GM23338 (cell line): ENCODE data around the gene LRRC3. TPM values are rescaled to one million over a fixed set of nuclear protein-coding genes. Genes with fewer than 3 reads are reported as not detected.
A peak's percentile ranks its signal among the peaks of the same experiment; 100 is the strongest.

Experiments
- ATAC-seq: fragments of 200-7000 bp; cut with Tn5 transposase; 3 replicates; pipeline ENCODE4 v1.9.1; 2020
- DNase-seq: peaks from one replicate; pipeline ENCODE4 v3.0.0-alpha.2; 2015; ENCODE audit warnings: low spot score
- H2AFZ ChIP-seq: fragments of 200-600 bp; sonication (generic); 2 replicates; pipeline ENCODE4 v1.8.0; 2016; ENCODE audit warnings: antibody characterized with exemption, mild to moderate bottlenecking, moderate library complexity
- H3F3A ChIP-seq: fragments of 200-600 bp; sonication (generic); replicated peaks from 2 replicates; pipeline ENCODE4 v1.8.0; 2017; ENCODE audit warnings: antibody characterized with exemption, mixed run types, low read depth
- H3K27ac ChIP-seq: fragments of 200-600 bp; sonication (generic); 2 replicates; pipeline ENCODE4 v1.6.1; 2016; ENCODE audit warnings: low read depth
- H3K27me3 ChIP-seq: fragments of 200-600 bp; sonication (generic); 2 replicates; pipeline ENCODE4 v1.8.0; 2016; ENCODE audit warnings: mild to moderate bottlenecking, mixed run types, moderate library complexity; ENCODE audit not compliant: insufficient read depth
- H3K36me3 ChIP-seq: fragments of 200-600 bp; sonication (generic); 2 replicates; pipeline ENCODE4 v1.8.0; 2016; ENCODE audit warnings: mild to moderate bottlenecking; ENCODE audit not compliant: insufficient read depth
- H3K4me1 ChIP-seq: fragments of 200-600 bp; sonication (generic); 2 replicates; pipeline ENCODE4 v1.8.0; 2016; ENCODE audit warnings: mild to moderate bottlenecking, moderate library complexity; ENCODE audit not compliant: insufficient read depth
- H3K4me2 ChIP-seq: fragments of 200-600 bp; sonication (generic); 2 replicates; pipeline ENCODE4 v1.7.1; 2017; ENCODE audit warnings: mixed run types
- H3K4me3 ChIP-seq: fragments of 200-600 bp; sonication (generic); 2 replicates; pipeline ENCODE4 v1.6.1; 2016; ENCODE audit warnings: mixed run types
- H3K79me2 ChIP-seq: fragments of 200-600 bp; sonication (generic); replicated peaks from 2 replicates; pipeline ENCODE4 v1.8.0; 2017; ENCODE audit warnings: mild to moderate bottlenecking; ENCODE audit not compliant: insufficient read depth
- H3K9me2 ChIP-seq: fragments of 200-600 bp; sonication (generic); 2 replicates; pipeline ENCODE4 v1.8.0; 2017; ENCODE audit not compliant: insufficient read depth
- H4K20me1 ChIP-seq: fragments of 200-600 bp; sonication (generic); replicated peaks from 2 replicates; pipeline ENCODE4 v1.8.0; 2017; ENCODE audit warnings: mild to moderate bottlenecking; ENCODE audit not compliant: insufficient read depth
- H3K27ac Mint-ChIP-seq: 2 replicates; pipeline ENCODE4 v1.8.0; 2020; ENCODE audit warnings: inconsistent platforms, mild to moderate bottlenecking, moderate library complexity, mixed read lengths
- H3K27me3 Mint-ChIP-seq: 3 replicates; pipeline ENCODE4 v1.8.0; 2022; ENCODE audit warnings: low read depth, mild to moderate bottlenecking, moderate library complexity, mixed read lengths, inconsistent platforms; ENCODE audit not compliant: insufficient read depth, poor library complexity
- H3K36me3 Mint-ChIP-seq: 3 replicates; pipeline ENCODE4 v1.8.0; 2021; ENCODE audit warnings: low read depth, mild to moderate bottlenecking, inconsistent platforms, moderate library complexity, mixed read lengths
- H3K4me1 Mint-ChIP-seq: 3 replicates; pipeline ENCODE4 v1.8.0; 2020; ENCODE audit warnings: mild to moderate bottlenecking, inconsistent platforms, mixed read lengths
- H3K4me3 Mint-ChIP-seq: 3 replicates; pipeline ENCODE4 v1.8.0; 2021; ENCODE audit warnings: moderate library complexity, mild to moderate bottlenecking, inconsistent platforms, mixed read lengths
- H3K9me3 Mint-ChIP-seq: 3 replicates; pipeline ENCODE4 v1.8.0; 2020; ENCODE audit warnings: moderate library complexity, mild to moderate bottlenecking, inconsistent platforms, mixed read lengths
- CREB1 ChIP-seq: fragments of 250-450 bp; sonication (Bioruptor Pico); IDR thresholded peaks from 2 replicates; pipeline ENCODE4 v1.5.0; 2020; ENCODE audit warnings: low read depth, mild to moderate bottlenecking, moderate library complexity
- EZH2 ChIP-seq: fragments of 200-600 bp; sonication (generic); IDR thresholded peaks from one replicate; pipeline ENCODE4 v1.8.0; 2017; ENCODE audit warnings: antibody characterized with exemption, mild to moderate bottlenecking, low read depth; ENCODE audit not compliant: unreplicated experiment
- EZH2phosphoT487 ChIP-seq: fragments of 200-600 bp; sonication (generic); IDR thresholded peaks from one replicate; pipeline ENCODE4 v1.8.1; 2018; ENCODE audit warnings: antibody characterized with exemption; ENCODE audit not compliant: unreplicated experiment
- JUNB ChIP-seq: IDR thresholded peaks from one replicate; pipeline ENCODE4 v1.6.1; 2016; ENCODE audit warnings: antibody characterized with exemption; ENCODE audit not compliant: unreplicated experiment
- NANOG ChIP-seq: IDR thresholded peaks from 2 replicates; pipeline ENCODE4 v1.6.1; 2016; ENCODE audit warnings: antibody characterized with exemption, borderline replicate concordance
- ZNF114 ChIP-seq: fragments of 250-450 bp; sonication (Bioruptor Pico); IDR thresholded peaks from 2 replicates; pipeline ENCODE4 v1.5.0; 2020; ENCODE audit warnings: mild to moderate bottlenecking, moderate library complexity
- ZNF331 ChIP-seq: fragments of 250-450 bp; sonication (Bioruptor Pico); IDR thresholded peaks from 2 replicates; pipeline ENCODE4 v1.5.0; 2020; ENCODE audit warnings: low read depth, mild to moderate bottlenecking, moderate library complexity
- polyA plus RNA-seq: library from polyadenylated mRNA; unstranded; fragments of >200 nt; fragmentation: Nextera tagmentation; extraction: Ambion mirVana; gene quantifications from 2 replicates; pipeline ENCODE4 v1.2.1, GENCODE V29; 2016
- total RNA-seq: library from RNA; depleted of rRNA; stranded (reverse); fragments of >200 nt; shearing (Covaris generic); gene quantifications from 2 replicates; pipeline ENCODE4 v1.2.3, GENCODE V29; 2014
- TF ChIP-seq, protein P1 (sequence below), 2 experiments: fragments of 200-600 bp in 1 of 2; sonication (generic) in 1 of 2; conservative IDR thresholded peaks; 2 replicates each; pipeline versions ENCODE4 v1.5.1 to v1.6.1; 2016 to 2017; ENCODE audit warnings: antibody characterized with exemption in 2 of 2, low read depth in 2 of 2, mild to moderate bottlenecking in 2 of 2, moderate library complexity in 1 of 2
- TF ChIP-seq, protein P2 (sequence below): IDR thresholded peaks from one replicate; pipeline ENCODE4 v1.6.1; 2018; ENCODE audit warnings: antibody characterized with exemption; ENCODE audit not compliant: unreplicated experiment
- TF ChIP-seq, protein P3 (sequence below): IDR thresholded peaks from 2 replicates; pipeline ENCODE4 v1.6.1; 2016; ENCODE audit warnings: antibody characterized with exemption
- TF ChIP-seq, protein P4 (sequence below): fragments of 250-450 bp; sonication (Bioruptor Pico); IDR thresholded peaks from 2 replicates; pipeline ENCODE4 v1.5.0; 2020; ENCODE audit warnings: mild to moderate bottlenecking, moderate library complexity

LRRC3 gene
- total and polyA plus RNA-seq, 2 experiments from 2014 or later: 0.95 to 6.8 TPM

DNA sequence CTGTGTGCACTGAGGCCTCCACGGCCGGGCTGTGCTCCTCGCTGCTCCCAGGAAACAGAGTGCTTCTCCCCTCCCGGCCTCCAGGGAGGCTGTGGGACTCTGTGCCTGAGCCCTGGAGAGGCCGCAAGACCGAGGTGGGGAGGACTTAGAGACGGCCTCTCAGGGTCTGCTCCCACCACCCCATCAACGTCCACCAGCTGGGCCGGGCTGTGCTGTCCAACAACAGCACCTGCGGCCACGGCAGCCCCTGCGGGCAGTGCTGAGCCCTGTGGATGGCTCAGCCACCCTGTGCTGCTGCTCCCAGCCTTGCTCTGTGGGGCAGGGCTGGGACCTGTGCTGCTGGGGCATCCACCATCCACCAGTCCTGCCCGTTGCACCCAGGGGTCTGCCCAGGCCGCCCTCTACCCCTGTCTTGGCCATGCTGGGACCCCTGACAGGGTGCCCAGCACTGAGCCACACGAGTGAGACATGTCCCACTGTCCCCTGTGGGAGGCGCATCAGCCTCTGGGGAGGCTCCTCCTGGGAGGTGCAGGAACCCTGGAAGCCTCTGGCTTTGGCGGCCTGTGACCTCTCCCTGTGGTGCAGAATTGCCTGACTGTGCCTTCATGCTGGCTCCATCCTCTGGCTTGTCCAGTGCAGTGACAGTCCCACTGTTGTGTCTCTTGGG lies 31.2 kb upstream of the LRRC3 start (continued):
- TF ChIP-seq ZNF114 (CRISPR knock-in tag): no peak
- TF ChIP-seq, protein P1, sequence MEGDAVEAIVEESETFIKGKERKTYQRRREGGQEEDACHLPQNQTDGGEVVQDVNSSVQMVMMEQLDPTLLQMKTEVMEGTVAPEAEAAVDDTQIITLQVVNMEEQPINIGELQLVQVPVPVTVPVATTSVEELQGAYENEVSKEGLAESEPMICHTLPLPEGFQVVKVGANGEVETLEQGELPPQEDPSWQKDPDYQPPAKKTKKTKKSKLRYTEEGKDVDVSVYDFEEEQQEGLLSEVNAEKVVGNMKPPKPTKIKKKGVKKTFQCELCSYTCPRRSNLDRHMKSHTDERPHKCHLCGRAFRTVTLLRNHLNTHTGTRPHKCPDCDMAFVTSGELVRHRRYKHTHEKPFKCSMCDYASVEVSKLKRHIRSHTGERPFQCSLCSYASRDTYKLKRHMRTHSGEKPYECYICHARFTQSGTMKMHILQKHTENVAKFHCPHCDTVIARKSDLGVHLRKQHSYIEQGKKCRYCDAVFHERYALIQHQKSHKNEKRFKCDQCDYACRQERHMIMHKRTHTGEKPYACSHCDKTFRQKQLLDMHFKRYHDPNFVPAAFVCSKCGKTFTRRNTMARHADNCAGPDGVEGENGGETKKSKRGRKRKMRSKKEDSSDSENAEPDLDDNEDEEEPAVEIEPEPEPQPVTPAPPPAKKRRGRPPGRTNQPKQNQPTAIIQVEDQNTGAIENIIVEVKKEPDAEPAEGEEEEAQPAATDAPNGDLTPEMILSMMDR (conservative IDR thresholded peaks at IDR 0.05; ENCODE audit: low read depth in 2 of 2): no peak
- TF ChIP-seq, protein P2, sequence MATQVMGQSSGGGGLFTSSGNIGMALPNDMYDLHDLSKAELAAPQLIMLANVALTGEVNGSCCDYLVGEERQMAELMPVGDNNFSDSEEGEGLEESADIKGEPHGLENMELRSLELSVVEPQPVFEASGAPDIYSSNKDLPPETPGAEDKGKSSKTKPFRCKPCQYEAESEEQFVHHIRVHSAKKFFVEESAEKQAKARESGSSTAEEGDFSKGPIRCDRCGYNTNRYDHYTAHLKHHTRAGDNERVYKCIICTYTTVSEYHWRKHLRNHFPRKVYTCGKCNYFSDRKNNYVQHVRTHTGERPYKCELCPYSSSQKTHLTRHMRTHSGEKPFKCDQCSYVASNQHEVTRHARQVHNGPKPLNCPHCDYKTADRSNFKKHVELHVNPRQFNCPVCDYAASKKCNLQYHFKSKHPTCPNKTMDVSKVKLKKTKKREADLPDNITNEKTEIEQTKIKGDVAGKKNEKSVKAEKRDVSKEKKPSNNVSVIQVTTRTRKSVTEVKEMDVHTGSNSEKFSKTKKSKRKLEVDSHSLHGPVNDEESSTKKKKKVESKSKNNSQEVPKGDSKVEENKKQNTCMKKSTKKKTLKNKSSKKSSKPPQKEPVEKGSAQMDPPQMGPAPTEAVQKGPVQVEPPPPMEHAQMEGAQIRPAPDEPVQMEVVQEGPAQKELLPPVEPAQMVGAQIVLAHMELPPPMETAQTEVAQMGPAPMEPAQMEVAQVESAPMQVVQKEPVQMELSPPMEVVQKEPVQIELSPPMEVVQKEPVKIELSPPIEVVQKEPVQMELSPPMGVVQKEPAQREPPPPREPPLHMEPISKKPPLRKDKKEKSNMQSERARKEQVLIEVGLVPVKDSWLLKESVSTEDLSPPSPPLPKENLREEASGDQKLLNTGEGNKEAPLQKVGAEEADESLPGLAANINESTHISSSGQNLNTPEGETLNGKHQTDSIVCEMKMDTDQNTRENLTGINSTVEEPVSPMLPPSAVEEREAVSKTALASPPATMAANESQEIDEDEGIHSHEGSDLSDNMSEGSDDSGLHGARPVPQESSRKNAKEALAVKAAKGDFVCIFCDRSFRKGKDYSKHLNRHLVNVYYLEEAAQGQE: no peak

DNA sequence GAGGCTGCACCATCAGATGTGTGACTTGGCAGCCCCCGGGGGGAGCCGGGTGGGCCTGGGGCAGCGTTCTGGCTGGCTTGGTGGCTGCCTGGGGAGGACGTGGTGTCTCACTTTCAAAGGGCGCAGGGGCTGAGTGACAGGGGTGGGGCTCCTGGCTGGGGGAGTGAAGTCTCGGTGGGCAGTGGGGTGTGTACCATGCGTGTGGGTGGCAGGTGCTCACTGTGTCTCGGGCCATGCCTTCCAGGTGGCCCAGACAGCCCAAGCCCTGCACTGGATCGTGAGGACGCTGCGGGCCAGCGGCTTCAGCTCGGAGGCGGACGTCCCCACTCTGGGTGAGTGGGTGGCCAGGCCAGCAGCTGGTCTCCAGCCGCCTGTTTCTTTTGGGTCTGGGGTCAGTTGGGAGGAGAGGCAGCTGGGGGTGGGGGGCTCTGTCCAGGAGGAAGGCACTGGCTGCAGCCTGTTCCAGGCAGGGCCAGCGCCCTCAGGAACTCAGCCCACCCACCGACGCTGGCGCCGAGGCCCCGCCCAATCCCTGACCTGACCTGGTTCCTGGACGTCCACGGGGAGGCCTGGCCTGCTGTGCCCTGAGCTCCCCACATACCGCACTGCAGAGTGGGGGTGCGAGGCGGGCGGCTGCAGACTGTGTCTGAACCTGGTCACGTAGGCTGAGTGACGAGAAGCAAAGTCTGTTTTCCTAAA lies 30.6 kb upstream of the LRRC3 start:
- no peak for DNase-seq
- TF ChIP-seq EZH2 (no peak), JUNB (no peak), ZNF114 (CRISPR knock-in tag) (no peak), NANOG (no peak), CREB1 (CRISPR knock-in tag) (no peak), ZNF331 (CRISPR knock-in tag) (no peak), EZH2phosphoT487 (no peak)
- TF ChIP-seq, protein P3, sequence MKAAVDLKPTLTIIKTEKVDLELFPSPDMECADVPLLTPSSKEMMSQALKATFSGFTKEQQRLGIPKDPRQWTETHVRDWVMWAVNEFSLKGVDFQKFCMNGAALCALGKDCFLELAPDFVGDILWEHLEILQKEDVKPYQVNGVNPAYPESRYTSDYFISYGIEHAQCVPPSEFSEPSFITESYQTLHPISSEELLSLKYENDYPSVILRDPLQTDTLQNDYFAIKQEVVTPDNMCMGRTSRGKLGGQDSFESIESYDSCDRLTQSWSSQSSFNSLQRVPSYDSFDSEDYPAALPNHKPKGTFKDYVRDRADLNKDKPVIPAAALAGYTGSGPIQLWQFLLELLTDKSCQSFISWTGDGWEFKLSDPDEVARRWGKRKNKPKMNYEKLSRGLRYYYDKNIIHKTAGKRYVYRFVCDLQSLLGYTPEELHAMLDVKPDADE: no peak
- TF ChIP-seq, protein P4, sequence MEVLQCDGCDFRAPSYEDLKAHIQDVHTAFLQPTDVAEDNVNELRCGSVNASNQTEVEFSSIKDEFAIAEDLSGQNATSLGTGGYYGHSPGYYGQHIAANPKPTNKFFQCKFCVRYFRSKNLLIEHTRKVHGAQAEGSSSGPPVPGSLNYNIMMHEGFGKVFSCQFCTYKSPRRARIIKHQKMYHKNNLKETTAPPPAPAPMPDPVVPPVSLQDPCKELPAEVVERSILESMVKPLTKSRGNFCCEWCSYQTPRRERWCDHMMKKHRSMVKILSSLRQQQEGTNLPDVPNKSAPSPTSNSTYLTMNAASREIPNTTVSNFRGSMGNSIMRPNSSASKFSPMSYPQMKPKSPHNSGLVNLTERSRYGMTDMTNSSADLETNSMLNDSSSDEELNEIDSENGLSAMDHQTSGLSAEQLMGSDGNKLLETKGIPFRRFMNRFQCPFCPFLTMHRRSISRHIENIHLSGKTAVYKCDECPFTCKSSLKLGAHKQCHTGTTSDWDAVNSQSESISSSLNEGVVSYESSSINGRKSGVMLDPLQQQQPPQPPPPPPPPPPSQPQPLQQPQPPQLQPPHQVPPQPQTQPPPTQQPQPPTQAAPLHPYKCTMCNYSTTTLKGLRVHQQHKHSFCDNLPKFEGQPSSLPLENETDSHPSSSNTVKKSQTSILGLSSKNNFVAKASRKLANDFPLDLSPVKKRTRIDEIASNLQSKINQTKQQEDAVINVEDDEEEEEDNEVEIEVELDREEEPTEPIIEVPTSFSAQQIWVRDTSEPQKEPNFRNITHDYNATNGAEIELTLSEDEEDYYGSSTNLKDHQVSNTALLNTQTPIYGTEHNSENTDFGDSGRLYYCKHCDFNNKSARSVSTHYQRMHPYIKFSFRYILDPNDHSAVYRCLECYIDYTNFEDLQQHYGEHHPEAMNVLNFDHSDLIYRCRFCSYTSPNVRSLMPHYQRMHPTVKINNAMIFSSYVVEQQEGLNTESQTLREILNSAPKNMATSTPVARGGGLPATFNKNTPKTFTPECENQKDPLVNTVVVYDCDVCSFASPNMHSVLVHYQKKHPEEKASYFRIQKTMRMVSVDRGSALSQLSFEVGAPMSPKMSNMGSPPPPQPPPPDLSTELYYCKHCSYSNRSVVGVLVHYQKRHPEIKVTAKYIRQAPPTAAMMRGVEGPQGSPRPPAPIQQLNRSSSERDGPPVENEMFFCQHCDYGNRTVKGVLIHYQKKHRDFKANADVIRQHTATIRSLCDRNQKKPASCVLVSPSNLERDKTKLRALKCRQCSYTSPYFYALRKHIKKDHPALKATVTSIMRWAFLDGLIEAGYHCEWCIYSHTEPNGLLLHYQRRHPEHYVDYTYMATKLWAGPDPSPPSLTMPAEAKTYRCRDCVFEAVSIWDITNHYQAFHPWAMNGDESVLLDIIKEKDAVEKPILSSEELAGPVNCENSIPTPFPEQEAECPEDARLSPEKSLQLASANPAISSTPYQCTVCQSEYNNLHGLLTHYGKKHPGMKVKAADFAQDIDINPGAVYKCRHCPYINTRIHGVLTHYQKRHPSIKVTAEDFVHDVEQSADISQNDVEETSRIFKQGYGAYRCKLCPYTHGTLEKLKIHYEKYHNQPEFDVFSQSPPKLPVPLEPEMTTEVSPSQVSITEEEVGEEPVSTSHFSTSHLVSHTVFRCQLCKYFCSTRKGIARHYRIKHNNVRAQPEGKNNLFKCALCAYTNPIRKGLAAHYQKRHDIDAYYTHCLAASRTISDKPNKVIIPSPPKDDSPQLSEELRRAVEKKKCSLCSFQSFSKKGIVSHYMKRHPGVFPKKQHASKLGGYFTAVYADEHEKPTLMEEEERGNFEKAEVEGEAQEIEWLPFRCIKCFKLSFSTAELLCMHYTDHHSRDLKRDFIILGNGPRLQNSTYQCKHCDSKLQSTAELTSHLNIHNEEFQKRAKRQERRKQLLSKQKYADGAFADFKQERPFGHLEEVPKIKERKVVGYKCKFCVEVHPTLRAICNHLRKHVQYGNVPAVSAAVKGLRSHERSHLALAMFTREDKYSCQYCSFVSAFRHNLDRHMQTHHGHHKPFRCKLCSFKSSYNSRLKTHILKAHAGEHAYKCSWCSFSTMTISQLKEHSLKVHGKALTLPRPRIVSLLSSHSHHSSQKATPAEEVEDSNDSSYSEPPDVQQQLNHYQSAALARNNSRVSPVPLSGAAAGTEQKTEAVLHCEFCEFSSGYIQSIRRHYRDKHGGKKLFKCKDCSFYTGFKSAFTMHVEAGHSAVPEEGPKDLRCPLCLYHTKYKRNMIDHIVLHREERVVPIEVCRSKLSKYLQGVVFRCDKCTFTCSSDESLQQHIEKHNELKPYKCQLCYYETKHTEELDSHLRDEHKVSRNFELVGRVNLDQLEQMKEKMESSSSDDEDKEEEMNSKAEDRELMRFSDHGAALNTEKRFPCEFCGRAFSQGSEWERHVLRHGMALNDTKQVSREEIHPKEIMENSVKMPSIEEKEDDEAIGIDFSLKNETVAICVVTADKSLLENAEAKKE (CRISPR knock-in tag): no peak
- H3K4me2 ChIP-seq: no peak overlapping the region

More for the DNA sequence above, 30.6 kb upstream of the LRRC3 start:
- Mint-ChIP-seq H3K4me1 (peaks cover 3% of the 10 kb centered on the region; the same call in 1 of the 3 replicates), H3K4me3 (no peak overlapping the region), H3K27me3 (peaks cover 3% of the 10 kb centered on the region), H3K27ac (no peak overlapping the region), H3K9me3 (peaks cover 8% of the 10 kb centered on the region), H3K36me3 (peaks cover 3% of the 10 kb centered on the region; the same call in 2 of the 3 replicates)
- no peaks in the 10 kb centered on the region for H3K36me3 ChIP-seq
- H3K27ac ChIP-seq: no peak overlapping the region
- H3K79me2 ChIP-seq: no peaks in the 10 kb centered on the region
- no peaks in the 10 kb centered on the region for H3K27me3 ChIP-seq
- H2AFZ ChIP-seq: peak overlapping the region; percentile 74; the same call in 1 of the 2 replicates
- H3F3A ChIP-seq: no peaks in the 10 kb centered on the region
- H3K4me3 ChIP-seq: no peak overlapping the region
- no peaks in the 10 kb centered on the region for H4K20me1 ChIP-seq
- H3K9me2 ChIP-seq: no peaks in the 10 kb centered on the region
- peak; percentile 33 for ATAC-seq
- no peaks in the 10 kb centered on the region for H3K4me1 ChIP-seq
